ENCODE measurements around the gene BCAS4. TPM values are rescaled to one million over a fixed set of nuclear protein-coding genes. Genes with fewer than 3 reads are reported as not detected.
"Not testable (repeated sequence)": the region's sequence is repeated elsewhere in the genome, so short reads cannot be mapped to it uniquely, and the experiment has no call there.

The BCAS4 gene
- total RNA-seq, 1 donor, result 13.7 TPM

GRCh38 chr20:50876816-50877215 lies 82.0 kb downstream of the BCAS4 start:
- Histone ChIP-seq H3K4me1 (ENCODE audit: insufficient read depth, low read length) (no peaks in the 10 kb centered on the region), H3K9me3 (ENCODE audit: low read depth, low read length) (no peaks in the 10 kb centered on the region), H3K4me3 (ENCODE audit: low read length) (no peak overlapping the region), H3K27me3 (ENCODE audit: insufficient read depth, low read length) (no peaks in the 10 kb centered on the region)

GRCh38 chr20:50877232-50877743 lies 82.4 kb downstream of the BCAS4 start:
- Histone ChIP-seq H3K4me1 (ENCODE audit: insufficient read depth, low read length) (no peaks in the 10 kb centered on the region), H3K27me3 (ENCODE audit: insufficient read depth, low read length) (no peaks in the 10 kb centered on the region), H3K9me3 (ENCODE audit: low read depth, low read length) (no peaks in the 10 kb centered on the region), H3K4me3 (ENCODE audit: low read length) (no peak overlapping the region)

GRCh38 chr20:50879649-50880550 lies 85.0 kb downstream of the BCAS4 start:
- no peak overlapping the region for H3K4me3 ChIP-seq (ENCODE audit: low read length)
- H3K27me3 ChIP-seq (ENCODE audit: insufficient read depth, low read length), result no peaks in the 10 kb centered on the region
- no peaks in the 10 kb centered on the region for H3K4me1 ChIP-seq (ENCODE audit: insufficient read depth, low read length)
- no peaks in the 10 kb centered on the region for H3K9me3 ChIP-seq (ENCODE audit: low read depth, low read length)

GRCh38 chr20:50881759-50882424 lies 87.0 kb downstream of the BCAS4 start:
- H3K9me3 ChIP-seq (ENCODE audit: low read depth, low read length); H3K4me1 ChIP-seq (ENCODE audit: insufficient read depth, low read length); H3K4me3 ChIP-seq (ENCODE audit: low read length); H3K27me3 ChIP-seq (ENCODE audit: insufficient read depth, low read length): not testable (repeated sequence)

GRCh38 chr20:50883856-50884255 lies 89.0 kb downstream of the BCAS4 start:
- H3K4me1 ChIP-seq (ENCODE audit: insufficient read depth, low read length), result no peaks in the 10 kb centered on the region
- H3K27me3 ChIP-seq (ENCODE audit: insufficient read depth, low read length), result no peaks in the 10 kb centered on the region
- H3K9me3 ChIP-seq (ENCODE audit: low read depth, low read length), result no peaks in the 10 kb centered on the region
- H3K4me3 ChIP-seq (ENCODE audit: low read length), result no peak overlapping the region

- Histone ChIP-seq H3K27me3 (ENCODE audit: insufficient read depth, low read length) (no peaks in the 10 kb centered on the region), H3K4me3 (ENCODE audit: low read length) (no peak overlapping the region), H3K4me1 (ENCODE audit: insufficient read depth, low read length) (no peaks in the 10 kb centered on the region), H3K9me3 (ENCODE audit: low read depth, low read length) (no peaks in the 10 kb centered on the region)
Observed at GRCh38 chr20:50885068-50885467, 90.2 kb downstream of the BCAS4 start.

GRCh38 chr20:50885781-50886180 lies 90.9 kb downstream of the BCAS4 start:
- no peaks in the 10 kb centered on the region for H3K9me3 ChIP-seq (ENCODE audit: low read depth, low read length)
- H3K27me3 ChIP-seq (ENCODE audit: insufficient read depth, low read length), result no peaks in the 10 kb centered on the region
- no peak overlapping the region for H3K4me3 ChIP-seq (ENCODE audit: low read length)
- no peaks in the 10 kb centered on the region for H3K4me1 ChIP-seq (ENCODE audit: insufficient read depth, low read length)

- no peaks in the 10 kb centered on the region for H3K4me1 ChIP-seq (ENCODE audit: insufficient read depth, low read length)
- no peaks in the 10 kb centered on the region for H3K27me3 ChIP-seq (ENCODE audit: insufficient read depth, low read length)
- no peaks in the 10 kb centered on the region for H3K9me3 ChIP-seq (ENCODE audit: low read depth, low read length)
Observed at GRCh38 chr20:50886184-50886790, 91.4 kb downstream of the BCAS4 start.

GRCh38 chr20:50887576-50887975 lies 92.7 kb downstream of the BCAS4 start:
- no peaks in the 10 kb centered on the region for H3K9me3 ChIP-seq (ENCODE audit: low read depth, low read length)
- no peaks in the 10 kb centered on the region for H3K27me3 ChIP-seq (ENCODE audit: insufficient read depth, low read length)
- no peaks in the 10 kb centered on the region for H3K4me1 ChIP-seq (ENCODE audit: insufficient read depth, low read length)
- H3K4me3 ChIP-seq (ENCODE audit: low read length), result no peak overlapping the region

More at GRCh38 chr20:50886184-50886790, 91.4 kb downstream of the BCAS4 start:
- no peak overlapping the region for H3K4me3 ChIP-seq (ENCODE audit: low read length)

GRCh38 chr20:50891138-50891537 lies 96.3 kb downstream of the BCAS4 start:
- Histone ChIP-seq H3K4me3 (ENCODE audit: low read length) (no peak overlapping the region), H3K4me1 (ENCODE audit: insufficient read depth, low read length) (no peaks in the 10 kb centered on the region), H3K27me3 (ENCODE audit: insufficient read depth, low read length) (no peaks in the 10 kb centered on the region), H3K9me3 (ENCODE audit: low read depth, low read length) (no peaks in the 10 kb centered on the region)

- no peaks in the 10 kb centered on the region for H3K9me3 ChIP-seq (ENCODE audit: low read depth, low read length)
- no peaks in the 10 kb centered on the region for H3K27me3 ChIP-seq (ENCODE audit: insufficient read depth, low read length)
Observed at GRCh38 chr20:50892394-50892793, 97.5 kb downstream of the BCAS4 start.

GRCh38 chr20:50893620-50894019 lies 98.8 kb downstream of the BCAS4 start:
- H3K27me3 ChIP-seq (ENCODE audit: insufficient read depth, low read length), result no peaks in the 10 kb centered on the region
- no peaks in the 10 kb centered on the region for H3K9me3 ChIP-seq (ENCODE audit: low read depth, low read length)
- no peak overlapping the region for H3K4me3 ChIP-seq (ENCODE audit: low read length)
- H3K4me1 ChIP-seq (ENCODE audit: insufficient read depth, low read length), result no peaks in the 10 kb centered on the region

More at GRCh38 chr20:50892394-50892793, 97.5 kb downstream of the BCAS4 start:
- Histone ChIP-seq H3K4me3 (ENCODE audit: low read length) (no peak overlapping the region), H3K4me1 (ENCODE audit: insufficient read depth, low read length) (no peaks in the 10 kb centered on the region)

- no peak overlapping the region for H3K4me3 ChIP-seq (ENCODE audit: low read length)
- no peaks in the 10 kb centered on the region for H3K4me1 ChIP-seq (ENCODE audit: insufficient read depth, low read length)
- H3K9me3 ChIP-seq (ENCODE audit: low read depth, low read length), result no peaks in the 10 kb centered on the region
- no peaks in the 10 kb centered on the region for H3K27me3 ChIP-seq (ENCODE audit: insufficient read depth, low read length)
Observed at GRCh38 chr20:50895111-50895830, 100.4 kb downstream of the BCAS4 start.

- no peak overlapping the region for H3K4me3 ChIP-seq (ENCODE audit: low read length)
- no peaks in the 10 kb centered on the region for H3K9me3 ChIP-seq (ENCODE audit: low read depth, low read length)
Observed at GRCh38 chr20:50898475-50898874, 103.6 kb downstream of the BCAS4 start.

More at GRCh38 chr20:50898475-50898874, 103.6 kb downstream of the BCAS4 start:
- Histone ChIP-seq H3K4me1 (ENCODE audit: insufficient read depth, low read length) (no peaks in the 10 kb centered on the region), H3K27me3 (ENCODE audit: insufficient read depth, low read length) (no peaks in the 10 kb centered on the region)
